Trophoblast cell (in vitro differentiated cells and primary cell): ENCODE measurements around the gene GPR137.

Experiments used
- DNase-seq, 2 donors: peaks; one replicate each; pipeline ENCODE4 v3.0.0-alpha.2; 2016
- H2AFZ ChIP-seq: 2 replicates; pipeline ENCODE4 v1.6.1; 2013; ENCODE audit warnings: low read length, moderate library complexity, mild to moderate bottlenecking; ENCODE audit not compliant: insufficient read depth, poor library complexity
- H2AK5ac ChIP-seq: 2 replicates; pipeline ENCODE4 v1.6.1; 2013; ENCODE audit warnings: mild to moderate bottlenecking, low read length
- H2BK120ac ChIP-seq: 2 replicates; pipeline ENCODE4 v1.6.1; 2013; ENCODE audit warnings: low read length, mild to moderate bottlenecking, moderate library complexity; ENCODE audit not compliant: insufficient read depth, poor library complexity
- H2BK12ac ChIP-seq: 2 replicates; pipeline ENCODE4 v1.6.1; 2013; ENCODE audit warnings: mild to moderate bottlenecking, low read length, moderate library complexity
- H2BK5ac ChIP-seq: 2 replicates; pipeline ENCODE4 v1.6.1; 2013; ENCODE audit warnings: low read length, low read depth, moderate library complexity, mild to moderate bottlenecking; ENCODE audit not compliant: poor library complexity
- H3K14ac ChIP-seq: 2 replicates; pipeline ENCODE4 v1.6.1; 2013; ENCODE audit warnings: mild to moderate bottlenecking, low read length
- H3K18ac ChIP-seq: 2 replicates; pipeline ENCODE4 v1.6.1; 2013; ENCODE audit warnings: mild to moderate bottlenecking, low read length
- H3K23ac ChIP-seq: 2 replicates; pipeline ENCODE4 v1.6.1; 2013; ENCODE audit warnings: low read length
- H3K27ac ChIP-seq: 2 replicates; pipeline ENCODE4 v1.5.1; 2013; ENCODE audit warnings: low read depth, mild to moderate bottlenecking, inconsistent platforms, low read length, moderate library complexity
- H3K27me3 ChIP-seq: 2 replicates; pipeline ENCODE4 v1.6.1; 2013; ENCODE audit warnings: inconsistent platforms, mild to moderate bottlenecking, low read length, moderate library complexity; ENCODE audit not compliant: insufficient read depth
- H3K36me3 ChIP-seq, 2 experiments: 1 replicate in 1 of 2; 2 replicates in 1 of 2; pipeline ENCODE4 v1.6.1; 2013; ENCODE audit warnings: low read length in 2 of 2, mild to moderate bottlenecking in 2 of 2, moderate library complexity in 1 of 2; ENCODE audit not compliant: insufficient read depth in 2 of 2, control insufficient read depth in 1 of 2
- H3K4ac ChIP-seq: 2 replicates; pipeline ENCODE4 v1.6.1; 2013; ENCODE audit warnings: low read depth, mild to moderate bottlenecking, low read length, moderate library complexity
- H3K4me1 ChIP-seq, 2 experiments: 1 replicate in 1 of 2; 2 replicates in 1 of 2; pipeline ENCODE4 v1.6.1; 2013; ENCODE audit warnings: low read length in 2 of 2, mild to moderate bottlenecking in 2 of 2, moderate library complexity in 1 of 2; ENCODE audit not compliant: insufficient read depth in 2 of 2, control insufficient read depth in 1 of 2
- H3K4me2 ChIP-seq: 2 replicates; pipeline ENCODE4 v1.6.1; 2013; ENCODE audit warnings: inconsistent platforms, mild to moderate bottlenecking, low read length, moderate library complexity
- H3K4me3 ChIP-seq: 2 replicates; pipeline ENCODE4 v1.5.1; 2013; ENCODE audit warnings: mild to moderate bottlenecking, low read depth, low read length, inconsistent platforms
- H3K79me1 ChIP-seq: one replicate; pipeline ENCODE4 v1.6.1; 2013; ENCODE audit warnings: low read length
- H3K79me2 ChIP-seq: 2 replicates; pipeline ENCODE4 v1.6.1; 2013; ENCODE audit warnings: low read length, mild to moderate bottlenecking; ENCODE audit not compliant: control insufficient read depth, insufficient read depth, poor library complexity
- H3K9ac ChIP-seq: 2 replicates; pipeline ENCODE4 v1.6.1; 2013; ENCODE audit warnings: mild to moderate bottlenecking, low read length
- H3K9me3 ChIP-seq: 2 replicates; pipeline ENCODE4 v1.6.1; 2013; ENCODE audit warnings: low read depth, mild to moderate bottlenecking, control low read depth, inconsistent platforms, low read length; ENCODE audit not compliant: insufficient read depth
- H4K12ac ChIP-seq: 2 replicates; pipeline ENCODE4 v1.6.1; 2013; ENCODE audit warnings: low read depth, mild to moderate bottlenecking, low read length, moderate library complexity
- H4K8ac ChIP-seq: 2 replicates; pipeline ENCODE4 v1.6.1; 2013; ENCODE audit warnings: low read depth, mild to moderate bottlenecking, low read length, moderate library complexity
- H4K91ac ChIP-seq: one replicate; pipeline ENCODE4 v1.6.1; 2013; ENCODE audit warnings: low read depth, mild to moderate bottlenecking, low read length, moderate library complexity
- WGBS: extraction: QIAGEN DNeasy Blood & Tissue Kit; methylation state at CpG from one replicate; pipeline ENCODE4 v1.1.7; 2013; ENCODE audit warnings: missing lambda C conversion rate; ENCODE audit not compliant: insufficient read length, insufficient coverage; ENCODE audit errors: extremely low coverage; 5-methylcytosine and 5-hydroxymethylcytosine counted together

The GPR137 gene

DNA sequence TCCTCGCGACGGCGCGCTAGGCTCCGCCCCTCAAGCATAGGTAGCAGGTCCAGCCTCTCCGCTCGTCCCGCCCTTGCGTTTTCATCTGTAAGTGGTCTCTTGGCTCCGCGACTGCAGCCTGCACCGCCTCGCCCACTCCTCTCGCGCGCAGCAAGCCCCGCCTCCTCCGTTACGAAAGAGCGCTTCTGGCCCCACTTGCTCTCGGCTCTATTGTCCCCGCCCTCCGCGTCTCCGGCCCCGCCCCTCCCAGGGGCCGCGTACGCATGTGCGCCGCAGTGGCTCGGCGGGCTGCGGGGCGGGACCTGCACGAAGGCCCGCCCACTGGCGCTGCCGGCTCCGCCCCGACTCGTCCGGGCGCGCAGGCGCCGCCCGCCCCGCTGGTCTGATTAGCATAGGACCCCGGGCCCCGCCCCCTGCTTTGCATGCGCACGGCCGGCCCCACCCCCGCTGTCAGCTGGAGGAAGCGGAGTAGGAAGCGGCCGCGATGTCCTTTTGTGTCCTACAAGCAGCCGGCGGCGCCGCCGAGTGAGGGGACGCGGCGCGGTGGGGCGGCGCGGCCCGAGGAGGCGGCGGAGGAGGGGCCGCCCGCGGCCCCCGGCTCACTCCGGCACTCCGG, 19.5 kb downstream of the GPR137 start, which contains the start of gene ESRRA:
Gene ESRRA (plus strand): TSS at position 450 of the 616 bp plus-strand sequence. CDS start 1,656 bp downstream, outside the sequence.
- Histone ChIP-seq H4K91ac (peak within 1 kb of the TSS; percentile 87), H3K9ac (peak within 1 kb of the TSS; percentile 84), H3K4me2 (peak within 1 kb of the TSS; percentile 90), H3K79me1 (peaks cover 15% of the 10 kb centered on the region), H2BK12ac (peak within 1 kb of the TSS; percentile 40), H3K36me3 (peaks cover 2 to 6% of the 10 kb centered on the region in 2 experiments), H3K9me3 (peaks cover 2% of the 10 kb centered on the region), H3K23ac (no peak within 1 kb of the TSS), H2BK120ac (peak within 1 kb of the TSS; percentile 73), H4K12ac (peak within 1 kb of the TSS; percentile 78), H2AK5ac (peak within 1 kb of the TSS; percentile 92), H2BK5ac (peak within 1 kb of the TSS; percentile 97), H3K14ac (peak within 1 kb of the TSS; percentile 98), H3K27me3 (peaks cover 4% of the 10 kb centered on the region), H3K18ac (peak within 1 kb of the TSS; percentile 97), H3K4me3 (peak within 1 kb of the TSS; percentile 72), H2AFZ (peak within 1 kb of the TSS; percentile 85), H3K4me1 (peaks cover 13 to 17% of the 10 kb centered on the region in 2 experiments), H3K79me2 (peaks cover 10% of the 10 kb centered on the region), H4K8ac (peak within 1 kb of the TSS; percentile 88), H3K27ac (peak within 1 kb of the TSS; percentile 87), H3K4ac (peak within 1 kb of the TSS; percentile 95)
- no CpG with 5 or more reads among the region's 81 CpGs for WGBS
- peak; percentile 99 to 100 for DNase-seq

GRCh38 chr11:64305691-64306562, 20.3 kb downstream of the GPR137 start:
- Histone ChIP-seq H3K27ac (peak overlapping the region; percentile 87), H4K12ac (peak overlapping the region; percentile 78), H3K27me3 (no peaks in the 10 kb centered on the region), H2BK12ac (peak overlapping the region; percentile 40), H3K4me3 (peak overlapping the region; percentile 72), H2BK120ac (peak overlapping the region; percentile 73), H3K4ac (peak overlapping the region; percentile 95), H3K18ac (peak overlapping the region; percentile 97), H3K9ac (peak overlapping the region; percentile 84), H2BK5ac (peak overlapping the region; percentile 97), H3K4me2 (peak overlapping the region; percentile 73), H3K9me3 (peaks cover 2% of the 10 kb centered on the region), H3K14ac (peak overlapping the region; percentile 98), H2AK5ac (peak overlapping the region; percentile 92), H2AFZ (peak overlapping the region; percentile 85), H3K79me2 (peaks cover 10% of the 10 kb centered on the region), H3K79me1 (peaks cover 15% of the 10 kb centered on the region), H3K23ac (no peak overlapping the region), H3K36me3 (peaks cover 2 to 8% of the 10 kb centered on the region in 2 experiments), H3K4me1 (peaks cover 12 to 16% of the 10 kb centered on the region in 2 experiments), H4K91ac (peak overlapping the region; percentile 87), H4K8ac (peak overlapping the region; percentile 88)
- DNase-seq = peak; percentile 77 to 79
- whole genome bisulfite sequencing = no CpG with 5 or more reads among the region's 71 CpGs

- no CpG with 5 or more reads among the region's 9 CpGs for WGBS
- Histone ChIP-seq H3K4ac (peak overlapping the region; percentile 81), H4K91ac (peak overlapping the region; percentile 45), H2BK120ac (no peak overlapping the region), H4K8ac (peak overlapping the region; percentile 85), H3K9ac (peak overlapping the region; percentile 80), H3K27me3 (no peaks in the 10 kb centered on the region), H3K23ac (no peak overlapping the region), H4K12ac (peak overlapping the region; percentile 66), H3K18ac (peak overlapping the region; percentile 70), H3K9me3 (peaks cover 2% of the 10 kb centered on the region), H3K79me2 (peaks cover 10% of the 10 kb centered on the region), H2BK12ac (peak overlapping the region; percentile 3), H3K4me2 (peak overlapping the region; percentile 73), H3K79me1 (peaks cover 15% of the 10 kb centered on the region), H2AFZ (peak overlapping the region; percentile 19), H3K4me3 (peak overlapping the region; percentile 72), H2BK5ac (no peak overlapping the region), H3K4me1 (peaks cover 15 to 18% of the 10 kb centered on the region in 2 experiments), H2AK5ac (peak overlapping the region; percentile 6), H3K27ac (peak overlapping the region; percentile 42), H3K14ac (peak overlapping the region; percentile 82), H3K36me3 (peaks cover 2 to 8% of the 10 kb centered on the region in 2 experiments)
- no peak for DNase-seq
Measured at GRCh38 chr11:64306563-64306875, 20.9 kb downstream of the GPR137 start.

GRCh38 chr11:64306876-64307622, 21.4 kb downstream of the GPR137 start:
- no peak overlapping the region for H3K27ac ChIP-seq
- peaks cover 15 to 18% of the 10 kb centered on the region in 2 experiments for H3K4me1 ChIP-seq
- no peak for DNase-seq
- no peak overlapping the region for H2BK12ac ChIP-seq
- H4K12ac ChIP-seq = peak overlapping the region; percentile 66
- peak overlapping the region; percentile 73 for H3K4me2 ChIP-seq
- no peak overlapping the region for H2AFZ ChIP-seq
- peaks cover 10% of the 10 kb centered on the region for H3K79me2 ChIP-seq
- H4K8ac ChIP-seq = peak overlapping the region; percentile 85
- H4K91ac ChIP-seq = no peak overlapping the region
- peak overlapping the region; percentile 7 for H3K9ac ChIP-seq
- H3K79me1 ChIP-seq = peaks cover 15% of the 10 kb centered on the region
- peak overlapping the region; percentile 81 for H3K4ac ChIP-seq
- H2BK5ac ChIP-seq = no peak overlapping the region
- peaks cover 2% of the 10 kb centered on the region for H3K9me3 ChIP-seq
- peak overlapping the region; percentile 4 for H3K4me3 ChIP-seq
- no CpG with 5 or more reads among the region's 15 CpGs for WGBS
- H3K18ac ChIP-seq = no peak overlapping the region
- no peak overlapping the region for H3K14ac ChIP-seq
- H3K23ac ChIP-seq = peak overlapping the region; percentile 74
- peaks cover 2 to 8% of the 10 kb centered on the region in 2 experiments for H3K36me3 ChIP-seq
- H3K27me3 ChIP-seq = no peaks in the 10 kb centered on the region
- H2AK5ac ChIP-seq = no peak overlapping the region
- no peak overlapping the region for H2BK120ac ChIP-seq
